GM18868 (cell line): Measurements from ENCODE around the gene MAP1LC3B.

Experiments
- ATAC-seq: cut with Tn5 transposase; IDR thresholded peaks from one replicate; pipeline ENCODE4 v1.9.1; 2021; ENCODE audit warnings: mild to moderate bottlenecking, moderate library complexity; ENCODE audit not compliant: unreplicated experiment

MAP1LC3B gene

GRCh38 chr16:87451563-87452210 is 59.6 kb downstream of the MAP1LC3B start:
- no peak for ATAC-seq

- ATAC-seq, result no peak
Observed at GRCh38 chr16:87453326-87453725, 61.2 kb downstream of the MAP1LC3B start.
